ENCODE data around the gene RTN4. TPM values are rescaled to one million over a fixed set of nuclear protein-coding genes. Genes with fewer than 3 reads are reported as not detected.

Gene RTN4
- total RNA-seq, 4 donors from 2014 or later: 95.8 to 179 (median 129) TPM

DNA sequence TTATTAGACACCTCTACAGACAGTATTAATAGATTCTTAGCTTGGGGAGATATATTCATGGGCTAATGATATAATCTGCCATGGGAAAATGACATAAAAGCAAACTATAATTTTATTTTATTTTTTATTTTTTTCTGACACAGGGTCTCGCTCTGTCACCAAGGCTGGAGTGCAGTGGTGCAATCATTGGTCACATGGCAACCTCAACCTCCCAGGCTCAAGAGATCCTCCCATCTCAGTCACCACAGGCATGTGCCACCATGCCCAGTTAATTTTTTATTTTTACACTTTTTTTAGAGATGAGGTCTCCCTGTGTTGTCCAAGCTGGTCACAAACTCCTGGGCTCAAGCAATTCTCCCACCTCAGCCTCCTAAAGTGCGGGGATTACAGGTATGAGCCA is 39.3 kb downstream of the RTN4 start:
- Histone ChIP-seq H3K27ac (peak overlapping the region; percentile 26 to 84 (median 74)), H3K27me3 (no peaks in the 10 kb centered on the region), H3K4me1 (peaks cover 24 to 100% (median 72%) of the 10 kb centered on the region in 3 donors), H3K36me3 (no peaks in the 10 kb centered on the region), H3K4me3 (no peak overlapping the region), H3K9me3 (no peaks in the 10 kb centered on the region)
- TF ChIP-seq POLR2A (IDR thresholded peaks at IDR 0.05): no peak
- TF ChIP-seq, protein P1, sequence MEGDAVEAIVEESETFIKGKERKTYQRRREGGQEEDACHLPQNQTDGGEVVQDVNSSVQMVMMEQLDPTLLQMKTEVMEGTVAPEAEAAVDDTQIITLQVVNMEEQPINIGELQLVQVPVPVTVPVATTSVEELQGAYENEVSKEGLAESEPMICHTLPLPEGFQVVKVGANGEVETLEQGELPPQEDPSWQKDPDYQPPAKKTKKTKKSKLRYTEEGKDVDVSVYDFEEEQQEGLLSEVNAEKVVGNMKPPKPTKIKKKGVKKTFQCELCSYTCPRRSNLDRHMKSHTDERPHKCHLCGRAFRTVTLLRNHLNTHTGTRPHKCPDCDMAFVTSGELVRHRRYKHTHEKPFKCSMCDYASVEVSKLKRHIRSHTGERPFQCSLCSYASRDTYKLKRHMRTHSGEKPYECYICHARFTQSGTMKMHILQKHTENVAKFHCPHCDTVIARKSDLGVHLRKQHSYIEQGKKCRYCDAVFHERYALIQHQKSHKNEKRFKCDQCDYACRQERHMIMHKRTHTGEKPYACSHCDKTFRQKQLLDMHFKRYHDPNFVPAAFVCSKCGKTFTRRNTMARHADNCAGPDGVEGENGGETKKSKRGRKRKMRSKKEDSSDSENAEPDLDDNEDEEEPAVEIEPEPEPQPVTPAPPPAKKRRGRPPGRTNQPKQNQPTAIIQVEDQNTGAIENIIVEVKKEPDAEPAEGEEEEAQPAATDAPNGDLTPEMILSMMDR (IDR thresholded peaks at IDR 0.05): no peak
- intact Hi-C loops (cut with DNase I): loop anchor here (10.0 kb wide), 1 partner anchor 164 kb away; no protein-coding TSS in a partner anchor
- WGBS, 2 donors: 78 to 83% methylated on average over 2 of the region's 2 CpGs
- no peak for DNase-seq

DNA sequence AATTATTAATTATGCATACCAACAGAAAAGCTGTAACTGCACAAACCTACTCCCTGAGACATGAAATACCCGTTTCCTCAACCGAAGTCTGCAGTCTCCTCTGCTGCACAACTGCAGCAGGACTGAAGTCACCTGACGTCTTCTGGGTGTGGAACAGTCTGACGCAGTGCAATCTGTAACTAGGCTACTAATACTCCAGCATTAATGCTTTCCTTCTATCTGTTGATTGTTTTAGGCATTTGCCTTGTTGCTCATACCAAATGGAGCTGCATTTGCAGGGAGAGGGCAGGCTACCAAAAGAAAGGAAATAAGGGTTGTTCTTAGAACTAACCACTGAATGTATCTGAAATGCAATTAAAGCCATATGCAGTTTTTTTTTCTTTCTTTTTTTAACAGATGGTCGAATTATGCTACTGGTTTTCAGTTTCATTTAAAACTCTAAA is 40.1 kb downstream of the RTN4 start:
- Histone ChIP-seq H3K9me3 (no peaks in the 10 kb centered on the region), H3K36me3 (no peaks in the 10 kb centered on the region), H3K4me3 (peak overlapping the region; percentile 16 to 60 (median 43)), H3K27me3 (no peaks in the 10 kb centered on the region), H3K4me1 (peaks cover 24 to 100% (median 72%) of the 10 kb centered on the region in 3 donors), H3K27ac (peak overlapping the region; percentile 65 to 84 (median 75))
- WGBS, 2 donors: 5% methylated on average over 5 of the region's 5 CpGs
- peak in 3 of 4 donors; percentile 43 to 68 (median 52) for TF ChIP-seq POLR2A (IDR thresholded peaks at IDR 0.05)
- TF ChIP-seq, protein P1 (IDR thresholded peaks at IDR 0.05): peak in 2 of 6 experiments; percentile 8 to 16
- no peak for DNase-seq
- intact Hi-C loops (cut with DNase I): loop anchor here (10.0 kb wide), 1 partner anchor 165 kb away; no protein-coding TSS in a partner anchor

DNA sequence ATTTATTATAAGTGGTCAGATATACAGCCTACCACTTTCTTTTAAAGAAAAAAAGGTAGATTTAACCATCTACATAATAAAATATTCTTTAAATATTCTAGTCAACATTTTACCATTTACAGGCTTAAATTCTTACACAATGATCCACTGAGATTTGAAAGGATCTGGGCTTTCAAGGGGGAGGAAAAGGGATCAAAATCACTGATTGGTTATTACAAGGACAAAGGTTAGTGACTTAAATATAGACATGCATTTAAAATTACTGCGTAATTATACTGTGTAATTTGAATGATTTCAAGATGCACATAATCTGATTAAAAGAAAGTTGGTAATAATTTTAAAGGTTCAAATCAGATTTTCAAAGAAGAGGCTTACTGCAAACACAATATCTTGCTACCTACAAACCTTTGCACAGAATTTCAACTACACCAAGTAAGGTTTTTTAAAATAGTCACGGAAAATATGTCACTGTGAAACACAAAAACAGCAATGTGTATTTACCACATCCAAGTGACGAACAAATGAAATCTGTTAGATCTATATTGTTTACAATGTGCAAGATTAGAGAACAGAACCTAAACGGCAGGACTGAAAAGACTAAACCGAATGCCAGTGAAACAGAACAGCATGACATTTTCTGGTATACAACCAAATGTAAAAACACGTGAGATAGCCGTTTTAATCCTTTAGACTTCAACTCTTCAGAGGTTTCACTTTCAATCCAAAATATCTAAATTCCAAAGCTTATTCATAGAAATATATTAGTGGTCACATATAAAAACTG is 40.8 kb downstream of the RTN4 start:
- 14 to 19% methylated on average over 7 of the region's 7 CpGs for WGBS, 2 donors
- Histone ChIP-seq H3K36me3 (no peaks in the 10 kb centered on the region), H3K4me1 (peaks cover 24 to 100% (median 67%) of the 10 kb centered on the region in 3 donors), H3K27ac (peak overlapping the region; percentile 65 to 84 (median 75)), H3K4me3 (peak overlapping the region; percentile 16 to 60 (median 43)), H3K27me3 (no peaks in the 10 kb centered on the region), H3K9me3 (no peaks in the 10 kb centered on the region)
- TF ChIP-seq POLR2A (IDR thresholded peaks at IDR 0.05): no peak
- TF ChIP-seq, protein P1 (IDR thresholded peaks at IDR 0.05): no peak
- no peak for DNase-seq
- intact Hi-C loops (cut with DNase I): loop anchor here (10.0 kb wide), 1 partner anchor 165 kb away; no protein-coding TSS in a partner anchor

DNA sequence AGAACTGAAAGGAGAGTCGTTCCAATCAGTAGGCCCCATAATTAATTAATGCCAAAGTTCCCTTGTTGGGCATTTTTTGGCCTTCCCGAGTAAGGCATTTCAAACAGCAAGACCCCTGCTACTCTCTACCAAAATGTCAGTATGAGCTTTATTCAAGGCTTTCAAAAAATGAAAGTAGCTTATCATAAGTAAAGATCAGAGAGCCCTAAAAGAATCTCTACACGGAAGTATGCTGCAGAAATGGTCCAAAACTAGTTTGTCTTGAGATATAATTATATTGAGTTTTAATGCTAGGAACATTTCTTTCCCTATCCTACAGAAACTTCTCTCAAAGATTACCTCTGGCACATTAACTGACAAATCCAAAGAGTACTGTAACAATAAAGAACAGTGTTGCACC is 43.9 kb downstream of the RTN4 start:
- H3K9me3 ChIP-seq: no peaks in the 10 kb centered on the region
- no peak overlapping the region for H3K4me3 ChIP-seq
- no peaks in the 10 kb centered on the region for H3K27me3 ChIP-seq
- no peak for DNase-seq
- no peak overlapping the region for H3K27ac ChIP-seq
- no peaks in the 10 kb centered on the region for H3K36me3 ChIP-seq
- peaks cover 7 to 95% (median 45%) of the 10 kb centered on the region in 3 donors for H3K4me1 ChIP-seq
- intact Hi-C loops (cut with DNase I): no loop called here
- WGBS, 2 donors: 38 to 54% methylated on average over 3 of the region's 3 CpGs
- TF ChIP-seq POLR2A (IDR thresholded peaks at IDR 0.05): no peak
- TF ChIP-seq, protein P1 (IDR thresholded peaks at IDR 0.05): no peak
